ENCODE data around the gene LDLRAD3. TPM values are rescaled to one million over a fixed set of nuclear protein-coding genes. Genes with fewer than 3 reads are reported as not detected.

Gene LDLRAD3
- total and polyA plus RNA-seq, 10 donors = 1.5 to 9.6 (median 8.1) TPM

- Histone ChIP-seq H3K36me3 (no peaks in the 10 kb centered on the region), H3K27me3 (replicated peaks in 1 of 7) (peaks cover 0 to 8% (median 0%) of the 10 kb centered on the region in 7 donors), H3K9me3 (peaks cover 0 to 7% (median 0%) of the 10 kb centered on the region in 8 donors), H3K27ac (no peak overlapping the region), H3K4me1 (no peaks in the 10 kb centered on the region), H3K4me3 (no peak overlapping the region)
- no peak for DNase-seq
- TF ChIP-seq CTCF (IDR thresholded peaks at IDR 0.05 in 8 of 11, conservative IDR thresholded peaks at IDR 0.05 in 3 of 11) = no peak
- no peak for TF ChIP-seq POLR2A (IDR thresholded peaks at IDR 0.05)
- TF ChIP-seq POLR2AphosphoS5 (IDR thresholded peaks at IDR 0.05) = no peak
- 69 to 91% (median 77%) methylated on average over 2 of the region's 2 CpGs for WGBS, 5 donors
- intact Hi-C loops (cut with DNase I; ENCODE audit: low total_unique reads) = no loop called here
Measured at GRCh38 chr11:35994421-35994820, 50.6 kb downstream of the LDLRAD3 start.

- TF ChIP-seq POLR2A (IDR thresholded peaks at IDR 0.05) (no peak), POLR2AphosphoS5 (IDR thresholded peaks at IDR 0.05) (no peak), CTCF (IDR thresholded peaks at IDR 0.05 in 8 of 11, conservative IDR thresholded peaks at IDR 0.05 in 3 of 11) (no peak)
- Histone ChIP-seq H3K27me3 (replicated peaks in 1 of 7) (peaks cover 0 to 8% (median 0%) of the 10 kb centered on the region in 7 donors), H3K4me1 (no peaks in the 10 kb centered on the region), H3K27ac (no peak overlapping the region), H3K9me3 (peaks cover 0 to 7% (median 0%) of the 10 kb centered on the region in 8 donors), H3K36me3 (no peaks in the 10 kb centered on the region), H3K4me3 (no peak overlapping the region)
- 68 to 83% (median 78%) methylated on average over 5 of the region's 5 CpGs for WGBS, 5 donors
- no peak for DNase-seq
- intact Hi-C loops (cut with DNase I; ENCODE audit: low total_unique reads) = no loop called here
Measured at GRCh38 chr11:35995681-35996271, 51.9 kb downstream of the LDLRAD3 start.

GRCh38 chr11:35997902-35998520 lies 54.1 kb downstream of the LDLRAD3 start:
- peaks cover 0 to 8% (median 0%) of the 10 kb centered on the region in 7 donors for H3K27me3 ChIP-seq (replicated peaks in 1 of 7)
- no peak overlapping the region for H3K4me3 ChIP-seq
- no peak overlapping the region for H3K27ac ChIP-seq
- H3K4me1 ChIP-seq = peaks cover 0 to 3% (median 0%) of the 10 kb centered on the region in 6 donors
- WGBS, 5 donors = 81 to 92% (median 87%) methylated on average over 6 of the region's 6 CpGs
- intact Hi-C loops (cut with DNase I; ENCODE audit: low total_unique reads) = no loop called here
- TF ChIP-seq POLR2AphosphoS5 (IDR thresholded peaks at IDR 0.05) (no peak), CTCF (IDR thresholded peaks at IDR 0.05 in 8 of 11, conservative IDR thresholded peaks at IDR 0.05 in 3 of 11) (no peak), POLR2A (IDR thresholded peaks at IDR 0.05) (no peak)
- no peaks in the 10 kb centered on the region for H3K36me3 ChIP-seq
- no peak for DNase-seq
- peaks cover 0 to 7% (median 0%) of the 10 kb centered on the region in 8 donors for H3K9me3 ChIP-seq

GRCh38 chr11:35998634-35999033 lies 54.8 kb downstream of the LDLRAD3 start:
- Histone ChIP-seq H3K9me3 (peaks cover 0 to 7% (median 0%) of the 10 kb centered on the region in 8 donors), H3K4me3 (no peak overlapping the region), H3K4me1 (peaks cover 0 to 4% (median 0%) of the 10 kb centered on the region in 6 donors), H3K36me3 (no peaks in the 10 kb centered on the region), H3K27ac (no peak overlapping the region), H3K27me3 (replicated peaks in 1 of 7) (peaks cover 0 to 3% (median 0%) of the 10 kb centered on the region in 7 donors)
- 82 to 90% (median 84%) methylated on average over 6 of the region's 6 CpGs for WGBS, 5 donors
- TF ChIP-seq POLR2A (IDR thresholded peaks at IDR 0.05) (no peak), POLR2AphosphoS5 (IDR thresholded peaks at IDR 0.05) (no peak), CTCF (IDR thresholded peaks at IDR 0.05 in 8 of 11, conservative IDR thresholded peaks at IDR 0.05 in 3 of 11) (no peak)
- intact Hi-C loops (cut with DNase I; ENCODE audit: low total_unique reads) = no loop called here
- no peak for DNase-seq

Data from spleen (tissue), 11 donors.